Effector memory CD4-positive, alpha-beta T cell (primary cell): ENCODE data around the gene FAAP100.

Experiments
- DNase-seq, 3 donors: peaks; one replicate each; pipeline ENCODE4 v3.0.0-alpha.2; 2020
- H3K27ac ChIP-seq: 2 replicates; pipeline ENCODE4 v1.7.0; 2013; ENCODE audit warnings: mild to moderate bottlenecking, low read length, moderate library complexity; ENCODE audit not compliant: insufficient read depth, poor library complexity, severe bottlenecking
- H3K27me3 ChIP-seq: replicated peaks from 2 replicates; pipeline ENCODE4 v1.7.0; 2013; ENCODE audit warnings: mild to moderate bottlenecking, low read length; ENCODE audit not compliant: insufficient read depth, control insufficient read depth, poor library complexity, severe bottlenecking
- H3K36me3 ChIP-seq: 2 replicates; pipeline ENCODE4 v1.7.0; 2013; ENCODE audit warnings: mild to moderate bottlenecking, low read length, moderate library complexity; ENCODE audit not compliant: control insufficient read depth, insufficient read depth
- H3K4me1 ChIP-seq: 2 replicates; pipeline ENCODE4 v1.7.0; 2013; ENCODE audit warnings: low read length, mild to moderate bottlenecking; ENCODE audit not compliant: control insufficient read depth, insufficient read depth, poor library complexity, severe bottlenecking
- H3K4me3 ChIP-seq: 2 replicates; pipeline ENCODE4 v1.7.0; 2013; ENCODE audit warnings: low read length, low read depth, mild to moderate bottlenecking; ENCODE audit not compliant: insufficient read depth, poor library complexity, severe bottlenecking
- H3K9me3 ChIP-seq: 2 replicates; pipeline ENCODE4 v1.7.0; 2013; ENCODE audit warnings: mild to moderate bottlenecking, low read length, moderate library complexity; ENCODE audit not compliant: control insufficient read depth

FAAP100 gene

GRCh38 chr17:81511804-81512561 is 40.2 kb downstream of the FAAP100 start:
- peak in 1 of 3 donors; percentile 32 for DNase-seq
- peak overlapping the region; percentile 77 for H3K27ac ChIP-seq
- H3K36me3 ChIP-seq: peaks cover 28% of the 10 kb centered on the region
- H3K27me3 ChIP-seq: no peaks in the 10 kb centered on the region
- H3K4me3 ChIP-seq: peak overlapping the region; percentile 67
- peaks cover 49% of the 10 kb centered on the region for H3K4me1 ChIP-seq
- H3K9me3 ChIP-seq: no peaks in the 10 kb centered on the region

DNA sequence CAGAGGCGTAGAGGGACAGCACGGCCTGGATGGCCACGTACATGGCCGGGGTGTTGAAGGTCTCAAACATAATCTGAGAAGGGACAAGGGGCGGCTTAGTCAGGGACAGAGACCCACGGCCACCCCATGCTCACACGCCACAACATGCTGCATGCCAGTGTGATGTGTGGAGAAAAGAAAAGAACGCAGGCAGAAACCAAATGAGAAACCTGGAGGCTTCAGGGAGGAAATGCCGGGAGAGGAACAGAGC is 40.7 kb downstream of the FAAP100 start:
- Histone ChIP-seq H3K4me1 (peaks cover 48% of the 10 kb centered on the region), H3K27ac (peak overlapping the region; percentile 77), H3K9me3 (no peaks in the 10 kb centered on the region), H3K4me3 (peak overlapping the region; percentile 67), H3K27me3 (no peaks in the 10 kb centered on the region), H3K36me3 (peaks cover 28% of the 10 kb centered on the region)
- no peak for DNase-seq

- H3K4me3 ChIP-seq: peak overlapping the region; percentile 67
- H3K27me3 ChIP-seq: no peaks in the 10 kb centered on the region
- no peaks in the 10 kb centered on the region for H3K9me3 ChIP-seq
- peak in 1 of 3 donors; percentile 24 for DNase-seq
- H3K27ac ChIP-seq: peak overlapping the region; percentile 77
- H3K4me1 ChIP-seq: peaks cover 43% of the 10 kb centered on the region
- H3K36me3 ChIP-seq: peaks cover 28% of the 10 kb centered on the region
Measured at GRCh38 chr17:81510785-81511553, 41.2 kb downstream of the FAAP100 start.

GRCh38 chr17:81509972-81510784 is 42.0 kb downstream of the FAAP100 start:
- no peak for DNase-seq
- no peaks in the 10 kb centered on the region for H3K9me3 ChIP-seq
- H3K27me3 ChIP-seq: no peaks in the 10 kb centered on the region
- H3K4me3 ChIP-seq: peak overlapping the region; percentile 67
- peaks cover 28% of the 10 kb centered on the region for H3K36me3 ChIP-seq
- H3K4me1 ChIP-seq: peaks cover 35% of the 10 kb centered on the region
- H3K27ac ChIP-seq: peak overlapping the region; percentile 77

DNA sequence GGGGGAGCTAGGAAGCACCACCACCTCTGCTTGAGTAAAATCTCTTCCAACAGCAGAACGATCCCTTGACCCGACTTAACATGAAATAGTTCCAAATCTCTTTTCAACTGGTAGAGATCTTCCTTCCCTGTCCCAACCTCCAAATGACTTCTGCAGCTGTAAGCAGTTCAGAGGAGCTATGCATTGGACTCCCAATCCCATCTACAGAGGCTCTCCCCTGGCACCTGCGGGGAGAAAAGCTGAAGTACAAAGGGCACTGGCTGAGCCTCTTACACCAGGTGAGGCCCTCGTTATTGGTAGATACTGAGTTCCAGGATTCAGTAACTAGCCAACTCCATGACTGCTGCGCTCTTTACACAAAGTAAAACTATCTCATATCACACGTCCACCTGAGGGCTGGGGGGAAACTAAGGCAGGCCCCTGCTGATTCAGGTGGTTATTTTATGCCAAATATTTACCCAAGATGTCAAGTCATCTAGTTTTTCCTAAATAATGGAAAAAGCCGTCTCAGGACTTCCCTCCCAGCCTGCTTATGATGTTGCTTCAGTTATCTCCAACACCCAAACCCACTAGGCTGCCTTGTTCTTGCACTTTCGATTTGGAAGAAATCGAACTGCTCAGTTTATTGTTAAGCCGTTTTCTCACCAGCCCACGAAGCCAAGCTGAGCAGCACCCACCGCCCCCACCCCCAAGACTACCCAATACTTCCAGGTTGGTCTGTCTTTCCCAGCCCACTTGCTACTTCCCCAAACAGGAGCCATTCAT is 42.8 kb downstream of the FAAP100 start:
- Histone ChIP-seq H3K36me3 (peaks cover 28% of the 10 kb centered on the region), H3K27ac (peak overlapping the region; percentile 77), H3K27me3 (no peaks in the 10 kb centered on the region), H3K4me3 (peak overlapping the region; percentile 67), H3K9me3 (no peaks in the 10 kb centered on the region), H3K4me1 (peaks cover 32% of the 10 kb centered on the region)
- DNase-seq: peak in 1 of 3 donors; percentile 13

- DNase-seq: no peak
- peak overlapping the region; percentile 77 for H3K27ac ChIP-seq
- H3K4me3 ChIP-seq: peak overlapping the region; percentile 67
Measured at GRCh38 chr17:81508639-81509206, 43.4 kb downstream of the FAAP100 start.

GRCh38 chr17:81503619-81504018 is 48.5 kb downstream of the FAAP100 start:
- Histone ChIP-seq H3K4me1 (peaks cover 3% of the 10 kb centered on the region), H3K9me3 (no peaks in the 10 kb centered on the region), H3K36me3 (peaks cover 1% of the 10 kb centered on the region), H3K27me3 (no peaks in the 10 kb centered on the region), H3K4me3 (no peak overlapping the region), H3K27ac (no peak overlapping the region)
- DNase-seq: no peak

More at GRCh38 chr17:81508639-81509206, 43.4 kb downstream of the FAAP100 start:
- no peaks in the 10 kb centered on the region for H3K9me3 ChIP-seq
- H3K36me3 ChIP-seq: peaks cover 28% of the 10 kb centered on the region
- H3K27me3 ChIP-seq: no peaks in the 10 kb centered on the region
- H3K4me1 ChIP-seq: peaks cover 32% of the 10 kb centered on the region

DNA sequence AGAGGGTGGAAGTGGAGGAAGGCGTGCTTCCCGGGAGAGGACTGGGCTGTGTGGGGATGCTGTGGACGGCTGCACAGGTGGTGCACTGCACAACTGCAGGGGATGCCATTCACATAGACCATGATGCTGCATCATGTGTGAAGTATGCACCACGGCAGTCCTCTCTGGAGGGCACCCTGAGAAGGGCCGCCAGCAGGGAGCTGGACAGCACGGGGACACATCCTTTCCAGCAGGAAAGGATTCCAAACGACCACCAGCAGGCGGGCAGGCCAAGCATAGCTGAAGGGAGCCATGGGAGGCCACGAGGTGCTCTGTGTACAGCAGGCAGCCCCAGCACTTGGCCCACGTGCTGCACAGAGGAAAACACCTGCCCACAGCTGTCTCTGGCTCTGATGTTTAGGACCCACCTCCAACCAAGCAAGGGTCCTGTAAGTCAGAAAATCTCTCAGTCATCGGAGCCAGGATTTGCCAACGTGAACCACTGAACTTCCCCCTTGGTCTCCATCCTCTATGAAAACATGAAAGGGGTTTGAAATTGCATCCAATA is 49.6 kb downstream of the FAAP100 start:
- Histone ChIP-seq H3K4me3 (no peak overlapping the region), H3K4me1 (no peaks in the 10 kb centered on the region), H3K9me3 (no peaks in the 10 kb centered on the region), H3K27me3 (no peaks in the 10 kb centered on the region), H3K36me3 (no peaks in the 10 kb centered on the region), H3K27ac (no peak overlapping the region)
- DNase-seq: no peak

- H3K4me3 ChIP-seq: no peak overlapping the region
- no peaks in the 10 kb centered on the region for H3K9me3 ChIP-seq
- H3K4me1 ChIP-seq: no peaks in the 10 kb centered on the region
- H3K36me3 ChIP-seq: no peaks in the 10 kb centered on the region
- no peak overlapping the region for H3K27ac ChIP-seq
- no peak for DNase-seq
- H3K27me3 ChIP-seq: no peaks in the 10 kb centered on the region
Measured at GRCh38 chr17:81500047-81500446, 52.1 kb downstream of the FAAP100 start.
